Fibroblast of mammary gland (primary cell): ENCODE data around the gene SVOP.

Experiments used
- DNase-seq: peaks from one replicate; pipeline ENCODE4 v3.0.0-alpha.2; 2010; ENCODE audit warnings: low read depth
- H3K4me3 ChIP-seq: 2 replicates; pipeline ENCODE4 v1.5.1; 2011; ENCODE audit warnings: low read depth, mild to moderate bottlenecking, low read length, moderate library complexity; ENCODE audit not compliant: control insufficient read depth
- CTCF ChIP-seq: conservative IDR thresholded peaks from 2 replicates; pipeline ENCODE4 v1.5.1; 2011; ENCODE audit warnings: low read depth, low read length, inconsistent platforms; ENCODE audit not compliant: control insufficient read depth, insufficient read depth

Gene SVOP

GRCh38 chr12:108962256-108962655 lies 58.6 kb downstream of the SVOP start:
- no peak for DNase-seq
- no peak for TF ChIP-seq CTCF
- no peak overlapping the region for H3K4me3 ChIP-seq

- no peak for DNase-seq
- TF ChIP-seq CTCF = no peak
- no peak overlapping the region for H3K4me3 ChIP-seq
Observed at GRCh38 chr12:108959748-108960655, 60.9 kb downstream of the SVOP start.

DNA sequence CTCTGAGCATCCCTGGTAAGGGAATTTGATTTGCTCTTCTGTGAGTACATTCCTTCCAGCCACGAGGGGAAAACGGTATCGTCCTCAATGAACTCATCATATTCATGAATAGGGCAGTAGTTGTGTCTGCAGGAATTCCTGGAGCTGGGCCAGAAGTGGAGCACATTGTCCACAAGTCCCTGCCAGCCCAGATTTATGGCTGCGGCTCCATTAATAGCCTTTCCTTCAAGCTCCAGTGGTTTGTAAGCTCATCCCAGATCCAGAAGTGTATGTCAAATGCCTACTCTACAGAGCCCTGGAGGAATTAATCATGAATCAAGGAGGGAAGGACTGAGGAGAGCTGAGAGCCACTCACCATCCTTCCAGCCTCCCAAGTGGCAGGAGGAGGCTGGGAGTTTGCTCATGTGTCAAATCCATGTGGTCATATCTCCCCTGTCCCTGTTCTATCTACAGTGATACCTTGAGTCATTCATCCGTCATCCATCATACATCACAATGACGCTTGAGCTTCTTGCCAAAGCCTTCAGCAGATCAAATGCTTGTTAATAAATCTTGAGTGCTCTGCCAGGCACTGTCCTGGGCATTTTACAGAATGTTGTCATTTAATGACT lies 65.5 kb downstream of the SVOP start:
- peak; percentile 44 for DNase-seq
- H3K4me3 ChIP-seq = no peak overlapping the region
- no peak for TF ChIP-seq CTCF

DNA sequence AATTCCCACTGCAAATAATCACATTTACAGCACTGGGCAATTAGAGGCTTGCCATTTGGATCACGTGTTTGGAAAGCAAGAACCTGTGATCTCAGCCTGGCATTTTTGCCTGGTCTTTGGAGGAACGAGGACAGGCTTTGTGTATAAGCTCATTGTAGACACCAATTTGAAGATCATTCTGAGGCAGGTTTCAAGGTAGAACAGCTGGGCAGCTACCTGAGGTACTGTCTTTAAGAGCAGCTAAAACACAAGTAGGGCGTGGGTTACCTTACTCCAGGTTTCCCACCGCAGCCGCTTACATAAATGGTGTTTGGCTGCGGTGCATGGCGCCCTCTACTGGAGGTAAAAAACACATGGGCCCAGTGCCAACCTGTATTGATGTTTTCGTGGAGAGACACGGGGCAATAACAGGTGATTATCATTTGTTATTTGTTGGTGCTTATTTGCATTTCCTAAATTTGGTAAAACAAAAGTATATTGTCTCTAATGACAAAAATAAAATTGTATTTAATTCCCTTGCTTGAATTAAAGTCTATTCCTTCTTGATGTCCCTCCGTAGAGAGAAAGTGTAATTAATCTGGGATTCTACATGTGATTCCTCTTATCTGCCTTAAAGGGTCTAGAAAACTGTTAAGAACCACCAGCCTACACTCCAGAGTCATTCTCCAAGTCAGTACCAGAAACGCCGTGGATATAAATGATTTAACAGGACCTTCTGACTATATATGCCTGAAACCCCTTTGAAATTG lies 69.7 kb downstream of the SVOP start:
- no peak overlapping the region for H3K4me3 ChIP-seq
- TF ChIP-seq CTCF = peak; percentile 75
- peak; percentile 59 for DNase-seq

DNA sequence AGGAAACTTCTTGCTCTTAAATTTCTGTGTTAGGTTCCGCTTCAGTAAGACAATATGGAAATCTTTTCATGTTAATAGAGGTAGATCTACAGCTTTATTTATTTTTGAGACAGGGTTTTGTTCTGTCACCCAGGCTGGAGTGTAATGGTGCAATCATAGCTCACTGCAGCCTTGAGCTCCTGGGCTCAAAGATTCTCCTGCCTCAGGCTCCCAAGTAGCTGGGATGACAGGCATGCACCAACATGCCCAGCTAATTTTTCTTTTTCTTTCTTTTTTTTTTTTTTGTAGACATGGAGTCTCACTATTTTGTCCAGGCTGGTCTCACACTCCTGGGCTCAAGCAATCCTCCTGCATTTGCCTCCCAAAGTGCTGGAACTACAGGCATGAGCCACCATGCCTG lies 70.9 kb downstream of the SVOP start:
- DNase-seq = no peak
- TF ChIP-seq CTCF = no peak
- H3K4me3 ChIP-seq = no peak overlapping the region

- DNase-seq = no peak
- no peak overlapping the region for H3K4me3 ChIP-seq
- TF ChIP-seq CTCF = no peak
Observed at GRCh38 chr12:108948367-108948766, 72.5 kb downstream of the SVOP start.
